Heart left ventricle (tissue), 16 donors: ENCODE measurements around the gene FMO1. TPM values are rescaled to one million over a fixed set of nuclear protein-coding genes. Genes with fewer than 3 reads are reported as not detected.

Source experiments
- ATAC-seq, 4 donors: fragments of 200-7000 bp; cut with Tn5 transposase; one replicate each; pipeline ENCODE4 v1.9.1; 2020 to 2022; ENCODE audit warnings: moderate library complexity in 4 of 4, mild to moderate bottlenecking in 3 of 4, moderate number of reproducible peaks in 1 of 4
- DNase-seq, 5 donors: peaks; one replicate each; pipeline ENCODE4 v3.0.0-alpha.2; 2020
- H3K27ac ChIP-seq, 12 donors: fragments of 200-600 bp; sonication (generic) in 4 of 12; one replicate each; pipeline versions ENCODE4 v1.5.0 to v1.8.0; 2016 to 2022; ENCODE audit warnings: mild to moderate bottlenecking in 2 of 12
- H3K27me3 ChIP-seq, 9 donors: fragments of 200-600 bp; sonication (generic) in 2 of 9; one replicate each; pipeline versions ENCODE4 v1.5.1 to v1.8.0; 2016 to 2022; ENCODE audit warnings: mild to moderate bottlenecking in 3 of 9
- H3K36me3 ChIP-seq, 9 donors: fragments of 200-600 bp; sonication (generic) in 2 of 9; one replicate each; pipeline versions ENCODE4 v1.5.0 to v1.8.0; 2018 to 2022; ENCODE audit warnings: mild to moderate bottlenecking in 2 of 9
- H3K4me1 ChIP-seq, 12 donors: fragments of 200-600 bp; sonication (generic) in 4 of 12; one replicate each; pipeline versions ENCODE4 v1.5.0 to v1.8.0; 2016 to 2022; ENCODE audit warnings: mild to moderate bottlenecking in 3 of 12
- H3K4me3 ChIP-seq, 12 donors: fragments of 200-600 bp; sonication (generic) in 4 of 12; one replicate each; pipeline versions ENCODE4 v1.5.0 to v1.8.0; 2017 to 2022; ENCODE audit warnings: mild to moderate bottlenecking in 9 of 12, moderate library complexity in 4 of 12
- H3K9me3 ChIP-seq, 12 donors: fragments of 200-600 bp; sonication (generic) in 4 of 12; one replicate each; pipeline versions ENCODE4 v1.5.0 to v1.8.0; 2016 to 2022; ENCODE audit warnings: mild to moderate bottlenecking in 1 of 12
- CTCF ChIP-seq, 12 donors: fragments of 200-600 bp; sonication (generic) in 4 of 12; IDR thresholded peaks; one replicate each; pipeline versions ENCODE4 v1.5.0 to v1.8.0; 2018 to 2022; ENCODE audit warnings: antibody characterized with exemption in 12 of 12, mild to moderate bottlenecking in 5 of 12
- POLR2A ChIP-seq, 2 donors: fragments of 450-650 bp; IDR thresholded peaks; one replicate each; pipeline ENCODE4 v1.6.1; 2017; ENCODE audit warnings: antibody characterized with exemption in 2 of 2, mild to moderate bottlenecking in 2 of 2, moderate library complexity in 2 of 2
- WGBS, 4 donors: extraction: QIAGEN DNeasy Blood & Tissue Kit in 2 of 4; methylation state at CpG; one replicate each; pipeline versions ENCODE4 v1.1.5 to v1.1.7; 2013 to 2018; 5-methylcytosine and 5-hydroxymethylcytosine counted together
- intact Hi-C, 10 donors: fragments of 100-400 bp; cut with DNase I; formaldehyde crosslinking; loops; one replicate each; pipeline versions ENCODE4 v1.11.1 to v1.14.2; 2022
- polyA plus RNA-seq, 2 donors: library from polyadenylated mRNA; stranded (reverse); fragments of 200-250 nt; gene quantifications; one replicate each; pipeline ENCODE4 v1.2.3, GENCODE V29; 2013
- total RNA-seq, 9 donors: library from RNA; depleted of rRNA in 2 of 9; stranded (reverse); fragments of >200 nt in 2 of 9; fragmentation: NEBNext Ultra II Directional in 3 of 9; extraction: Animal tissue kit (Norgen Biotek cat#: 25700) in 3 of 9; gene quantifications; one replicate each; pipeline versions ENCODE4 v1.1.0 to v1.2.4, GENCODE V29; 2016 to 2023
- donor health status: ischemic (EF 13 %, LVEDD 7.1; RV severe dilation, severe dysfunction).
- donor health status: healthy with polysubstance abuse.
- donor health status: DM: no; HTN: yes; CAD: no.
- donor health status: DM: no; HTN: no; CAD: no.
- donor health status: ischemic (EF 25% LVEDD 6.9; RV normal size, moderate dysfunction).
- donor health status: ischemic (EF 25% LVEDD 5.7; RV mildly dilated, moderate dysfunction).
- donor health status: healthy.
- donor health status: DM: yes; HTN: yes; CAD: no.
- donor health status: ischemic (EF 35%, LVEDD 5.7; RV mildly dilated, moderate dysfunction).
- donor health status: nonischemic (EF 11% LVEDD 7.7; RV severe dilation, severe dysfunction).
- donor health status: DM: yes; HTN: yes; CAD: no.
- donor health status: PGD.
- donor health status: ischemic (EF 29% LVEDD 5.4; RV normal size, mild dysfunction).
- donor health status: nonischemic (EF 23%, LVEDD 6.1; RV moderate dilation, normal function).

The FMO1 gene
- total and polyA plus RNA-seq, 11 donors = 0.15 to 7.0 (median 0.58) TPM; not detected in 2

GRCh38 chr1:171207377-171207776 is 40.9 kb upstream of the FMO1 start:
- WGBS, 4 donors = 83 to 91% (median 89%) methylated on average over 2 of the region's 2 CpGs
- intact Hi-C loops = no loop called here
- peaks cover 0 to 73% (median 19%) of the 10 kb centered on the region in 9 donors for H3K36me3 ChIP-seq
- ATAC-seq (no peak), DNase-seq (no peak)
- peak overlapping the region in 1 of 12 donors; percentile 17 for H3K27ac ChIP-seq
- no peak overlapping the region for H3K4me3 ChIP-seq
- no peak for TF ChIP-seq POLR2A (IDR thresholded peaks at IDR 0.05)
- TF ChIP-seq CTCF (IDR thresholded peaks at IDR 0.05) = no peak
- H3K4me1 ChIP-seq = peaks cover 0 to 39% (median 17%) of the 10 kb centered on the region in 12 donors
- no peaks in the 10 kb centered on the region for H3K9me3 ChIP-seq
- no peaks in the 10 kb centered on the region for H3K27me3 ChIP-seq

GRCh38 chr1:171210355-171210754 is 37.9 kb upstream of the FMO1 start:
- no peaks in the 10 kb centered on the region for H3K27me3 ChIP-seq
- 32 to 52% (median 38%) methylated on average over 1 of the region's 1 CpG for WGBS, 4 donors
- peak overlapping the region in 9 of 12 donors; percentile 2 to 59 (median 13) for H3K27ac ChIP-seq
- intact Hi-C loops = loop anchor here in 1 of 10 donors (2.0 kb wide), 1 partner anchor 68 kb away; no protein-coding TSS in a partner anchor
- ATAC-seq = peak; percentile 60 to 84 (median 84)
- TF ChIP-seq CTCF (IDR thresholded peaks at IDR 0.05) (no peak), POLR2A (IDR thresholded peaks at IDR 0.05) (no peak)
- H3K36me3 ChIP-seq = peaks cover 0 to 44% (median 7%) of the 10 kb centered on the region in 9 donors
- peak in 1 of 5 donors; percentile 25 for DNase-seq
- no peak overlapping the region for H3K4me3 ChIP-seq
- peaks cover 0 to 39% (median 20%) of the 10 kb centered on the region in 12 donors for H3K4me1 ChIP-seq
- no peaks in the 10 kb centered on the region for H3K9me3 ChIP-seq

- intact Hi-C loops = loop anchor here in 1 of 10 donors (2.0 kb wide), 1 partner anchor 24 kb away; no protein-coding TSS in a partner anchor
- DNase-seq = no peak
- Histone ChIP-seq H3K4me3 (no peak overlapping the region), H3K27me3 (no peaks in the 10 kb centered on the region), H3K9me3 (no peaks in the 10 kb centered on the region), H3K27ac (peak overlapping the region in 2 of 12 donors; percentile 7 to 38), H3K4me1 (peaks cover 0 to 29% (median 20%) of the 10 kb centered on the region in 12 donors), H3K36me3 (peaks cover 0 to 20% (median 0%) of the 10 kb centered on the region in 9 donors)
- TF ChIP-seq POLR2A (IDR thresholded peaks at IDR 0.05) (no peak), CTCF (IDR thresholded peaks at IDR 0.05) (no peak)
- peak in 1 of 4 donors; percentile 38 for ATAC-seq
- 77 to 79% (median 77%) methylated on average over 3 of the region's 3 CpGs for WGBS, 4 donors
Observed at GRCh38 chr1:171212607-171213351, 35.5 kb upstream of the FMO1 start.
